Adrenal gland (tissue), 5 donors: ENCODE results near the gene OR52K2.

Experiments
- POLR2A ChIP-seq, 2 donors: fragments of 450-650 bp; IDR thresholded peaks; one replicate each; pipeline ENCODE4 v1.6.1; 2017; ENCODE audit warnings: antibody characterized with exemption in 2 of 2, mild to moderate bottlenecking in 2 of 2, moderate library complexity in 1 of 2
- TF ChIP-seq, protein P1 (sequence below), 6 experiments: fragments of 450-650 bp in 4 of 6; fragments of 200-600 bp in 2 of 6; sonication (generic) in 1 of 6; IDR thresholded peaks; 1 replicate in 5 of 6; 2 replicates in 1 of 6; pipeline versions ENCODE4 v1.5.1 to v1.8.0; 2016 to 2021; ENCODE audit warnings: antibody characterized with exemption in 6 of 6, mild to moderate bottlenecking in 2 of 6, moderate library complexity in 1 of 6
- donor health status: DM: no; HTN: no; CAD: no.

DNA sequence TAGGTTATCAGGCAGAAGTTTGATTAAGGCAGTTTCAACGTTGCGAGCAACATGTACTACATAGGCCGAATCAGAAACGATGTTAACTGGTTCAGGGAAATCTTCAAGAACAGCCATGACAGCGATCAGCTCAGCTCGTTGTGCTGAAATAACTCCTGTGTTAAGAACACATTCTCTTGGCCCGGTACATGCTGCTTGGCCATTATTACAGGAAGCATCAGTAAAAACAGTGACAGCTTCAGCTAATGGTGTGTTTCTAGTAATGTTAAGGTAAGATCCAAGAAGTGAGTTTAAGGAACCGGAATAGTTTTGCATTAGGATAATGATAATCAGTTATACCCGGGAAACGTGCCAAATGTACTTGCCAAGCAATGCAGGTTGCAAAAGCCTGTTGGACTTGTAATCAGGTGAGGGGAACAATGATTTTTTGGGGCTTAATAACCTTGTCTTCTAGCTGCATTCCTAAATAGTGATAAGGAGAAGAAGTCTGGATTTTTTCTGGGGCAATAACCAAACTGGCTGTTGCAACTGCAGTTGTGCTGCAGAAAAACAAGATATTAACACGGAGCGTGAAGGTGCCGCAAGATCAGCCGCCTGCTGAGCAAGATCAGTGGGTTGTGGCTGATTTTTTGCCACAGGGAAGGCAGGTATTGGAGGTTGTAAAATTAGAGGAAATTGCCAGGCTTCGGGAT is 47.6 kb downstream of the OR52K2 start:
- no peak for TF ChIP-seq POLR2A (IDR thresholded peaks at IDR 0.05)
- TF ChIP-seq, protein P1, sequence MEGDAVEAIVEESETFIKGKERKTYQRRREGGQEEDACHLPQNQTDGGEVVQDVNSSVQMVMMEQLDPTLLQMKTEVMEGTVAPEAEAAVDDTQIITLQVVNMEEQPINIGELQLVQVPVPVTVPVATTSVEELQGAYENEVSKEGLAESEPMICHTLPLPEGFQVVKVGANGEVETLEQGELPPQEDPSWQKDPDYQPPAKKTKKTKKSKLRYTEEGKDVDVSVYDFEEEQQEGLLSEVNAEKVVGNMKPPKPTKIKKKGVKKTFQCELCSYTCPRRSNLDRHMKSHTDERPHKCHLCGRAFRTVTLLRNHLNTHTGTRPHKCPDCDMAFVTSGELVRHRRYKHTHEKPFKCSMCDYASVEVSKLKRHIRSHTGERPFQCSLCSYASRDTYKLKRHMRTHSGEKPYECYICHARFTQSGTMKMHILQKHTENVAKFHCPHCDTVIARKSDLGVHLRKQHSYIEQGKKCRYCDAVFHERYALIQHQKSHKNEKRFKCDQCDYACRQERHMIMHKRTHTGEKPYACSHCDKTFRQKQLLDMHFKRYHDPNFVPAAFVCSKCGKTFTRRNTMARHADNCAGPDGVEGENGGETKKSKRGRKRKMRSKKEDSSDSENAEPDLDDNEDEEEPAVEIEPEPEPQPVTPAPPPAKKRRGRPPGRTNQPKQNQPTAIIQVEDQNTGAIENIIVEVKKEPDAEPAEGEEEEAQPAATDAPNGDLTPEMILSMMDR (IDR thresholded peaks at IDR 0.05): no peak
